WERI-Rb-1 (cell line): ENCODE results near the gene GET3.
A peak's percentile ranks its signal among the peaks of the same experiment; 100 is the strongest.
"Not testable (repeated sequence)": the region's sequence is repeated elsewhere in the genome, so short reads cannot be mapped to it uniquely, and the experiment has no call there.

Experiments used
- DNase-seq: peaks from one replicate; pipeline ENCODE4 v3.0.0-alpha.2; 2020
- H3K27ac ChIP-seq: fragments of 250-450 bp; sonication (Bioruptor Pico); 2 replicates; pipeline ENCODE4 v1.5.1; 2020; ENCODE audit warnings: mild to moderate bottlenecking, moderate library complexity
- H3K27me3 ChIP-seq: fragments of 250-450 bp; sonication (Bioruptor Pico); 2 replicates; pipeline ENCODE4 v1.5.1; 2021; ENCODE audit warnings: mild to moderate bottlenecking, low read depth, moderate library complexity; ENCODE audit not compliant: insufficient read depth, severe bottlenecking
- H3K36me3 ChIP-seq: fragments of 250-450 bp; sonication (Bioruptor Pico); 2 replicates; pipeline ENCODE4 v1.5.1; 2020; ENCODE audit warnings: mild to moderate bottlenecking, moderate library complexity
- H3K4me3 ChIP-seq: 2 replicates; pipeline ENCODE4 v1.5.1; 2011; ENCODE audit warnings: low read depth, mild to moderate bottlenecking, control low read depth, low read length
- H3K9me3 ChIP-seq: fragments of 250-450 bp; sonication (Bioruptor Pico); 2 replicates; pipeline ENCODE4 v1.5.1; 2021; ENCODE audit warnings: mild to moderate bottlenecking, moderate library complexity; ENCODE audit not compliant: severe bottlenecking
- TF ChIP-seq, protein P1 (sequence below): IDR thresholded peaks from 2 replicates; pipeline ENCODE4 v1.5.1; 2011; ENCODE audit warnings: low read depth, mild to moderate bottlenecking, control low read depth, inconsistent platforms, low read length

GET3 gene

DNA sequence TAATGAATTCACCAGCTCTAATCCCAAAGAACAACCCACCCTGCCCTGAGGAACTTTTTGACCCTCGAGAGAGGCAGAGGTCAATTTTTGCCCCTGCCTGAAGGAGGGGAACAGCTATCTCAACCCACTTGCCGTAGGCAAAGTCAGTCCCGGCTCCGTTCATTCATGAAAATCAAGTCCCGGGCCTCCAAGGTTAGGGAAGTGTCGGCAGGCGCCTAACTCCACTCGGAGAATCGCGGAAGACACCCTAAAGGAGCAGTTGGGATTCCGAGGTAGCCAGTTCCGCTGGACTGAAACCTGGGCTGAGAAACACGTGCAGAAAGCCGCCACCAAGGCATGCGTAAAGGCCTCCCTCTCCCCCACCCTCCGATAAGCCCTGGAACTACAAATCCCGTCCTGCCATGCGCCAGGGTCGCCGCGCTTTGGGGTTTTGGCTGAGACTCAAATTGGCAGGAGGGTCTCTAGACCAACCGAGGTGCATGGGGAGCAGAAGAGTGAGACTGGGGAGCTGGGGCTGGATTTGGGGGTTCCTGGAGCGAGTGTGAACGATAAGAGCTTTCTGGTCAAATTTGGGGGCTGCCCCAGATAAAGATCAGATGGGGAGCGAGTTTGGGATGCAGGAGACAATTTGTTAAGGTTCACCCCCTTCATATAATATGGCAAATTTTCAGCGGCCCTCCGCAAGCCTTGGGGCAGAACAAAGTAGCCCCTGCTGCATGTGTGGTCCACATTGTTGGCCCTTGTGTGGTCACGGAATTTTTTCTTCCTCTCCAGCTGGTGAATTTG, 13.5 kb upstream of the GET3 start, which contains the start of gene TNPO2:
TNPO2 (minus strand) TSS at position 292 of the 786 bp plus-strand sequence. CDS start 2,955 bp downstream, outside the sequence.
- Histone ChIP-seq H3K9me3 (no peaks in the 10 kb centered on the region), H3K27me3 (no peaks in the 10 kb centered on the region), H3K36me3 (peaks cover 31% of the 10 kb centered on the region), H3K27ac (peak within 1 kb of the TSS; percentile 97), H3K4me3 (peak within 1 kb of the TSS; percentile 87)
- TF ChIP-seq, protein P1, sequence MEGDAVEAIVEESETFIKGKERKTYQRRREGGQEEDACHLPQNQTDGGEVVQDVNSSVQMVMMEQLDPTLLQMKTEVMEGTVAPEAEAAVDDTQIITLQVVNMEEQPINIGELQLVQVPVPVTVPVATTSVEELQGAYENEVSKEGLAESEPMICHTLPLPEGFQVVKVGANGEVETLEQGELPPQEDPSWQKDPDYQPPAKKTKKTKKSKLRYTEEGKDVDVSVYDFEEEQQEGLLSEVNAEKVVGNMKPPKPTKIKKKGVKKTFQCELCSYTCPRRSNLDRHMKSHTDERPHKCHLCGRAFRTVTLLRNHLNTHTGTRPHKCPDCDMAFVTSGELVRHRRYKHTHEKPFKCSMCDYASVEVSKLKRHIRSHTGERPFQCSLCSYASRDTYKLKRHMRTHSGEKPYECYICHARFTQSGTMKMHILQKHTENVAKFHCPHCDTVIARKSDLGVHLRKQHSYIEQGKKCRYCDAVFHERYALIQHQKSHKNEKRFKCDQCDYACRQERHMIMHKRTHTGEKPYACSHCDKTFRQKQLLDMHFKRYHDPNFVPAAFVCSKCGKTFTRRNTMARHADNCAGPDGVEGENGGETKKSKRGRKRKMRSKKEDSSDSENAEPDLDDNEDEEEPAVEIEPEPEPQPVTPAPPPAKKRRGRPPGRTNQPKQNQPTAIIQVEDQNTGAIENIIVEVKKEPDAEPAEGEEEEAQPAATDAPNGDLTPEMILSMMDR = no peak
- peak; percentile 81 for DNase-seq

DNA sequence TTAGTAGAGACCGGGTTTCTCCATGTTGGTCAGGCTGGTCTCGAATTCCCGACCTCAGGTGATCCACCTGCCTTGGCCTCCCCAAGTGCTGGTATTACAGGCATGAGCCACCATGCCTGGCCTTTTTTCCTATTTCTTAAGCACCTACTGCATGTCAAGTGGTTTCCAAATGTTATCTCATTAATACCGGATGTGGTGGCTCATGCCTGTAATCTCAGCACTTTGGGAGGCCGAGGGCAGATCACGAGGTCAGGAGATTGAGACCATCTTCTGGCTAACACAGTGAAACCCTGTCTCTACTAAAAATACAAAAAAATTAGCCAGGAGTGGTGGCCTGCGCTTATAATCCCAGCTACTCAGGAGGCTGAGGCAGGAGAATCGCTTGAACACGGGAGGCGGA, 11.7 kb upstream of the GET3 start:
- peaks cover 29% of the 10 kb centered on the region for H3K36me3 ChIP-seq
- H3K9me3 ChIP-seq, DNase-seq, H3K27ac ChIP-seq, H3K4me3 ChIP-seq, H3K27me3 ChIP-seq: not testable (repeated sequence)

DNA sequence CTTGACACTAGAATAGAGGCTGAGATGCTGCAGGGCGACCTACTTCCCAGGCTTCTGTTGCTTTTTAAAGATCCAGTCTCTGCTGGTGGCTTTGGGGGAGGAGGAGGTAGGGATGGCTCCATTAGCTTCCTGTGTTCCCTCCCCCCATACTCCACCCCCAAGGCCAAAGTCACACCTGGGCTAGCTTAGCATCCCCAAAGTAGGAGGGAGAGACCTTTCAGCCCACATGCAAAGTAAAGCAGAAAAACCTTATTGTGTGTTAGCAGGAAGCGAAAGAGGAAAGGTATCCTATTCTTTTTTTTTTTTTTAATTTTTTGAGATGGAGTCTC, 10.3 kb upstream of the GET3 start:
- no peak for DNase-seq
- Histone ChIP-seq H3K4me3 (no peak overlapping the region), H3K36me3 (peaks cover 39% of the 10 kb centered on the region), H3K27me3 (no peaks in the 10 kb centered on the region), H3K27ac (no peak overlapping the region), H3K9me3 (no peaks in the 10 kb centered on the region)
- TF ChIP-seq, protein P1 = no peak

DNA sequence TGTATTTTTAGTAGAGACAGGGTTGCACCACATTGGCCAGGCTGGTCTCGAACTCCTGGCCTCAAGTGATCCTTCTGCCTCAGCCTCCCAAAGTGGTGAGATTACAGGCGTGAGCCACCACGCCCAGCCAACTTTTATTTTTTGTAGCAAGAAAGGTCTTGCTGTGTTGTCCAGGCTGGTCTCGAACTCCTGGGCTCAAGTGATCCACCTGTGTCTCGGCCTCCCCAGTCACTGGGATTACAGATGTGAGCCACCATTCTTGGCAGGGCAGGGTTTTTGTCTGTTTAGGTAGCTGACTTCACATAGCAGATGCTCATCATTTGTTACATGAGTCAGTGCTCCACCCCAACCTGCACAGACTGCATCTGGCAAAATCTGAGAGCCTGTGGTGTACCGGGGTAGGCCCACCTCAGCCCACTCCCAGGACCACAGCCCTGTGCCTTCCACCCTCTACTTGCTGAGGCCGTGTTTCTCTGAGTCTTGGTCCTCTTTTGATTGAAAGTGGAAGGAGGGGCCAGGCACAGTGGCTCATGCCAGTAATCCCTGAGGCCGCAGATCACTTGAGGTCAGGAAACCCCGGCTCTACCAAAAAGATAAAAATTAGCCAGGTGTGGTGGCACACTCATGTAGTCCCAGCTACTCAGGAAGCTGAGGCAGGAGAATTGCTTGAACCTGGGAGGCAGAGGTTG, 9.4 kb upstream of the GET3 start:
- TF ChIP-seq, protein P1 = no peak
- no peak overlapping the region for H3K4me3 ChIP-seq
- DNase-seq = no peak
- no peak overlapping the region for H3K27ac ChIP-seq
- no peaks in the 10 kb centered on the region for H3K9me3 ChIP-seq
- no peaks in the 10 kb centered on the region for H3K27me3 ChIP-seq
- peaks cover 45% of the 10 kb centered on the region for H3K36me3 ChIP-seq

DNA sequence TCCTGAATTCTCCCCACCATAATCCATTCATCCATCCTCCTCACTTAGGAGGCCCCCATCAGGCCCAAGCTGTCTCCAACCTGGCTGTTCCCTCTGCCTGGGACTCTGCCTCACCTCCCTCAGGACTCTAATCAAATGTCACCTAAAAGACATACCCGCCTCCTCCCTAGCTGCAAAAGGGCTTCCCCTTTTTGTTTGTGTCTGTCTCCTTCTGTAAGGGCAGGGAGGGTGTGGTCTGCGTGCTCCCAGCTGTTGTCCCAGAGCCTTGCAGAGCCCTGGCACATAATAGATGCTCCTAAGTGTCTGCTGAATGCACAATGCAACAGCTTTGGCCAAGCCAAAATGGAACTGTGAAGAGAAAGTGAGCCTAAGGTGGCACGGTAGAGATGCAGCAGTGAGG, 7.2 kb upstream of the GET3 start:
- Histone ChIP-seq H3K27ac (no peak overlapping the region), H3K9me3 (no peaks in the 10 kb centered on the region), H3K27me3 (no peaks in the 10 kb centered on the region), H3K36me3 (peaks cover 52% of the 10 kb centered on the region), H3K4me3 (no peak overlapping the region)
- no peak for DNase-seq
- TF ChIP-seq, protein P1 = no peak

DNA sequence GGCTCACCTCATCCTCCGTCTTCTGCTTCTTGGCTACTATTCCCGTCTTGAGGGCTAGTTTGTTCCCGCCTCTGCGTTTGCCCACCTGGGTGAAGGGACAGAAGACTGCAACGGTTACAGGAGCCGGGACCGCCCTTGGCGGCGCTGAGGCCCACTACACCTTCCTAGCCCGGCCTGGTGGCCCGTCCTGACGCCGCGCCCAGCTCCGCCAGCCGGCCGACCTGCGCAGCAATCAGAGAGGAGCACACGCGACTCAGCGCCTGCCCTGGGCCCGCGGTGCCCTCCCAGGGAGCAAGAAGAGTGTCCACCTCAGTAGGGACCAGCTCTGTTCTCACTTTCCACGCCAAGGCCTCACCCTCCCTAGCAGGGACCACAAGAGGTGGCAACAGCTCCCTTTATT, 6.0 kb upstream of the GET3 start:
- TF ChIP-seq, protein P1 = no peak
- Histone ChIP-seq H3K36me3 (peaks cover 52% of the 10 kb centered on the region), H3K4me3 (no peak overlapping the region), H3K27me3 (no peaks in the 10 kb centered on the region), H3K9me3 (no peaks in the 10 kb centered on the region), H3K27ac (no peak overlapping the region)
- DNase-seq = no peak
